Stimulated activated CD8-positive, alpha-beta memory T cell treated with anti-CD3 and anti-CD28 coated beads, Interleukin-2, amount 100 ng/mL, for 48 hours (primary cell): ENCODE data around the gene FRS2.

Source experiments
- DNase-seq, 2 donors: peaks; one replicate each; pipeline ENCODE4 v3.0.0-alpha.2; 2020; ENCODE audit warnings: low read depth in 2 of 2

FRS2 gene

DNA sequence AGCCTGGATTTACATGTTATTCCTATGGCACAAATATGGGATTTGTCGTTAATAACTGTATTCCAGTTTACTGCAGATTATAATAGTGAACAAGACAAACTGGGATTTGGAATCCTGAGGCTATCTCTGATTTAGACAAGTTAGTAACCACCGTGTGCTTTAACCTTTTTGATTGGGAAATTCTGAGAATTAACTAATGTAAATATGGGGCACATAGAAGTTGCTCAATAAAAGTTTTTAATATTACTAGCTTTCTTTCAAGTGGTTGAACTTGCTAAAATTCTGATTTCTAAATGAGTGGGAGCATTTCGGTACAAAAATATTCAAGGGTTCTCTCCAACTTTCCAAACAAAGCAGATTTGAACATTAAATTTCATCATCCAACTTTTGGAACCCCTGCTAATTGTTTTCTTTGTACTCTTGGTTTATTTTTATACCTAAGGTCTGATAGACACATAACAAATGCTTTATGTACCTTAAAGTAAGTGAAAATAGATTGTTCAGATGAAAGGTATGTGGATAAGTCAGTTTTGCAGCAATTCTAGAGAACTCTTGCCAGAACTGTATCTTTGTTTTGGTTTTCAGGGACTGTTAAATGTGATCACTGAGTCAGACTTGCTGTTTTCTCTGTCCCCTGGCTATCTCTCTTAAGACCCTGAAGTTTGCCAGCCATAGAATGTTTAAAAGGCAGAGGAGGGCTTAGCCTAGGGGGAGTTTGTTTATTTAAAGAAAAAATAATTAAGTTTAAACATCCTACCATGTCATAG is 57.5 kb downstream of the FRS2 start:
- DNase-seq, result no peak

DNA sequence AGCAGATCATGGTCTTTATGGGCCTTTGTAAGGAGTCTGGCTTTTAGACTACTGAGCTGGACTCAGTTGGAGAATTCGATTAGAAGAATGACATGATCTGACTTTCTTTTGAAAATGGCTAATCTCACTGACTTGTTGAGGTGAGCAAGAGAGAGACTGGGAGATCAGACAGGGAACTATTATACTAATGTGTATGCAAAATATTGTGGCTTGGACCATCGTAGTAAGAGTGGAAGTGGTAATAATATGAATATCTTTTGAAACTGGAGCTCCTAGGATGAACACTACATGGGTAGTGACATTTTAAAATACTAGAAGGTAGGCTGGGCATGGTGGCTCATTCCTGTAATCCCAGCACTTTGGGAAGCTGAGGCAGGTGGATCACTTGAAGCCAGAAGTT is 58.8 kb downstream of the FRS2 start:
- no peak for DNase-seq

DNA sequence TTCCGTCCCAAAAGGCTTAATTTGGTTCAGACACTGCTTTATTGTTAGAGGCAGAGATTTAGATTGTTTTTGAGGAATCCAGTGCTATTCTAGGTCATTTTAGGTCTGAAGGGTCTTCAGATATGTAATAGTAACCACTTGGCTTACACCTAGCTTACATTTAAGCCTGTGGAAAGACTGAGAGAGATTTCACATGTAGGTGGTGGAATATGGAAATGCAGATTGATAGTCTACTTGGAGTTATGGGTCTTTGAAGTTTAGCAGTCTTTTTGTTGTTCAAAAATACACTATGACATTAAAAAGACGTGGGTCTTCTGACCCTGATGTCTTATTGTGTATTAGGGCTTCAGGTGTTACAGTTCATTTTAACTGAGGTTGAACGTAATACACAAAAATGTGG is 63.7 kb downstream of the FRS2 start:
- DNase-seq, result no peak

DNA sequence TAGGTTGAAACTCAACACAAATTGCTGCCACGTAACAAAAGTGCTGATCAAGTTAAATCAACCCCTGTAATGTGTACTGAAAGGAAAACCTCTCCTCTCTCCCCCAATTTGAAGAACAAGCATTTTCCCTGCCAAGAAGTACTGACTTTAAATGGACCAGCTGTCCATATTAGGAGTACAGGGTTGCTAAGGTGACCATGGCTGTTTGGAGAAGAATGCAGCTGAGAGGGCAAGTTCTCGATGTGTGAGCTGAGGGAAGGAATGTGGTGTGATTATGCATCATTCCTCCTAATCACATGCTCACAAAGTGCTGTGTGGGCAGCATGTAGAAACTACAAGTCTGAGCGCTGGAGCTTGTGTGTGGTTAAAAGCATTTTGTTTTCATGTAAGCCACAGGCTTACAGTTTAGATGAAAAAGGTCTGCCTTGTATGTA is 64.2 kb downstream of the FRS2 start:
- peak; percentile 2 to 4 for DNase-seq

DNA sequence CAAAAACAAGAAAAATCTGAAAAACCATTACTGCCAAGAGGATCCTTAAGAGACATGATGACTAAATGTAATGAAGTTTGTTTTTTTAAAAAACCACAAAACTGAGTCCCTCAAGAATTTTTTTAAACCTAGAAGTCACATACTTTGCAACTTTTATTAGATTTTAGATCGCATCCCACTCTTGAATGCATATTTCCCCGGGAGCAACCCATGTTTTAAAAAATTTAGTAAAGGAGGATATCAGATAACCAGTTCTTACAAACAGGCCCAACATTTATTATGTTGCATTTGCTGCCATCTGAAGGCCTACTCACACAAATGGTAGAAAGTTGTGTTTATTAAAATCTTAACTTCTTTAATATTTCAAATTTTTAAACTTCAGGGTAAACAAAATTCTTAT is 70.8 kb downstream of the FRS2 start:
- DNase-seq, result no peak

DNA sequence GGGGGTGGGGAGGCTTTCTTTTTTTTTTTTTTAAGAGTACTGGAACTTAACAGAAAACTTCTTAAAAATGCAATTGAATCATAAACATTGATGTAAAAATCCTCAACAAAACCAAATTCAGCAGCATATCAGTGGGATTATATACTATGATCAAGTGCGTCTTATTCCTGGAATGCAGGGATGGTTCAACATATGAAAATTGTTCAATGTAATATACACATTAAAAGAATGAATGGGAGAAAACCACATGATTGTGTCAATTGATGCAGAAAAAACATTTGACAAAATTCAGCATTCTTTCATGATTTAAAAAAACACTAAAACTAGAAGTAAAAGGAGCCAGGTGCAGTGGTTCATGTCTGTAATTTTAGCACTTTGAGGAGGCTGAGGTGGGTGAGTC is 73.9 kb downstream of the FRS2 start:
- no peak for DNase-seq

DNA sequence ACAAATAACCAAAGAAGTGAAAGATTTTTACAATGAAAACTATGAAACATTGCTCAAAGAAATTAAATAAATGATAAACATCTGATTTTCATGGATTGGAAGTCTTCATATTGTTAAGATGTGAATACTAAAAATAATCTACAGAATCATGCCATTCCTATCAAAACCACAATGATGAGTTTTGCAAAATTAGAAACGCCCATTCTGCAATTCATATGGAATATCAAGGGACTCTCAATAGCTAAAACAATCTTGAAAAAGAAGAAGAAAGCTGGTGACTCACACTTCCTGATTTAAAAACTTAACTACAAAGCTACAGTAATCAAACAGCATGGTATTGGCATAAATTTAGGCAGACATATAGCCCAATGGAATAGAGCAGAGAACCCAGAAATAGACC is 74.9 kb downstream of the FRS2 start:
- no peak for DNase-seq

DNA sequence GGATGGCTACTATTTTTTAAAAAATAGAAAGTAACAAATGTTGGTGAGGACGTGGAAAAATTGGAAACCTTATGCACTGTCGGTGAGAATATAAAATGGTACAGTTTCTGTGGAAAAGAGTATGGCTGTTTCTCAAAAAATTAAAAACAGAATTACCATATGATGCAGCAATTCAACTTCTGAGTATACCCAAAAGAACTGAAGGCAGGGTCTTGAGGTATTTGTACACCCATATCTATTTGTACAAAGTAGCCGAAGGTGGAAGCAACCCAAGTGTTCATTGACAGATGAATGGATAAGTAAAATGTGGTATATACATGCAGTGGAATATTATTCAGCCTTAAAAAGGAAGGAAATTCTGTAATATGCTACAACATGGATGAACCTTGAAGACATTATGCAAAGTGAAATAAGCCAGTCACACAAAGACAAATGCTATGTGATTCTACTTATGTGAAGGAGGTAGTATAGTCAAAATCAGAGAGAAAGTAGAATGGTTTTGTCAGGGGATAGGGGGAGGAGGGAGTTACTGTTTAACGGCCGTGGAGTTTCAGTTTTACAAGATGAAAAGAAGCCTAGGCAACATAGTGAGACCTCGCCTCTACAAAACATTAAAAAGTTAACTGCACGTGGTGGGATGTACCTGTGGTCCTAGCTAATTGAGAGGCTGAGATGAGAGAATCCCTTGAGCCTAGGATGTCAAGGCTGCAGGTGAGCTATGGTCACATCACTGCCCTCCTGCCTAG is 76.7 kb downstream of the FRS2 start:
- no peak for DNase-seq

DNA sequence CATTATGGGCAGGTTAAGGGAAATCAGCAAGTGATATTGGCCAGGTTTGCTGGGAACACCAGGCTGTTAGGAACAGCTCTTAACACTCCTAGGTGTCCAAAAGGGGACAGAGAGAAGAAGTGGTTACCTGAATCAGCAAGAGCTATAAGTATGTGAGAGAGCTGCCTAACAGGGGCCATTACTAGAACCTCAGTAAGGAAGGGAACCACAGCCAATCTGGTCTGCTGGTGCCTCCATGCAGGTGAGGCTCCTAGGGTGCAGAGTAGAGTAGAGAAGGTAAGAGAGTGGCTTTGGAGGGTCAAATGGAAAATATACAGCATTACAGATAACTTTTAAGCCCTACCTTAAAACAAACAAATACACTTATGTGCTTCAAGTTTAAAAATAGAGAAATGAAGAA is 78.5 kb downstream of the FRS2 start:
- no peak for DNase-seq

DNA sequence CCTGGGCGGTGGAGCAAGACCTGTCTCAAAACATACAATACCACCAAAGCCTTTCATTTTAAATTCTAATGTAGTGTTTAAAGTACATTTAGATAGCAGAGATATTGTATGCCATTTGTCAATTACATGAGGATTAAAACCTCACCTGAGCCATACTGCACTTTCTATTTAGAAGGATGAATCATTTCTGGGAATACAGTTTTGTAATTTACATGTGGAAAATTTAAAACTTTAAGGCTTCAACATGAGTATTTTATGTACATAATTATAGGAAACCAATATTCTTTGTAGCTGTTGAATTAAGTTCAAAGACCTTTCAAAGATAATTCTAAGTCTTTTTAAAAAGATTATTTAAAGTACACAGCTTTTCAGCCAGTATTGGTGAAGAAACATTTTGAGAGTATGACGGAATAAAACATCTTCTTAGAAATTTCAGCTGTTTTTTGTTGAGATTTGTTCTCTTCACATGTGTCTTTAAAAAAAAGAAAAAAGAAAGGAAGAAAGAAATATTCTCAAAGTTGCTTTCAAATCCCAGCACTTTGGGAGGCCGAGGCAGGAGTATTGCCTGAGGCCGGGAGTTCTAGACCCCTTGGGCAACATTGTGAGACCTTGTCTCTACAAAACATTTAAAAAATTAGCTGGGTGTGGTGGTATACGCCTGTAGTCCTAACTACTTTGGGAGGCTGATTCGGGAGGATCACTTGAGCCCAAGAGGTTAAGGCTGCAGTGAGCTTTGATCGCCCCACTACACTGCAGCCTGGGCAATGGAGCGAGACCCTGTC is 80.6 kb downstream of the FRS2 start:
- no peak for DNase-seq

DNA sequence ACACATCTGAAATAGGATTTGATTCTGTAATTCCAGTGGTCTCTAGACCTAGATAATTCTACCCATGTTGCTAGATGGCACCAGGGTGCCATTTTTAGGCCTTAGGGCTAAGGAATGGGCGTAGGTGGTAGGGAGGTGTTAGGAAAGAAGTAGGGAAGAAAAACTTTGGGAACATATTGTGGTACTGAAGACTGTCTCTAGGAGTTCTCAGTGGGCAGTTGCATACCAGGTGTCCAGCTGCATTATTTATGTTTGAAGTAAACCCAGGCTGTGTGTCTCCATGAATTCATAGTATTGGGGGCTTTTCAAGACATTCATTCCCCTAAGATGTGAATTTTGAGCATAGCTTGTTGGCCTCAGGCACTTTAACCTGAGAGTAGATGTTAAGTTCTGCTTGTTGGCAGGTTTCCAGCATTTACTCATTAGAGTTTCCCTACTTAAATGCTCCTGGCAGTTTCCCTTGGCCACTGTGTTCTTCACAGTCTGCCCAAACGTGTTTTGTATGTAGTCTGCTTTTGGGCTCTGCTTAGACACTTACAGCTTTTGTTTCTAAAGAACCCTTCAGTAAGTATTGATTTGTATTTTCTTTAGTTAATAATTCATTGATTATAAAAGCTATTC is 83.5 kb downstream of the FRS2 start:
- no peak for DNase-seq

DNA sequence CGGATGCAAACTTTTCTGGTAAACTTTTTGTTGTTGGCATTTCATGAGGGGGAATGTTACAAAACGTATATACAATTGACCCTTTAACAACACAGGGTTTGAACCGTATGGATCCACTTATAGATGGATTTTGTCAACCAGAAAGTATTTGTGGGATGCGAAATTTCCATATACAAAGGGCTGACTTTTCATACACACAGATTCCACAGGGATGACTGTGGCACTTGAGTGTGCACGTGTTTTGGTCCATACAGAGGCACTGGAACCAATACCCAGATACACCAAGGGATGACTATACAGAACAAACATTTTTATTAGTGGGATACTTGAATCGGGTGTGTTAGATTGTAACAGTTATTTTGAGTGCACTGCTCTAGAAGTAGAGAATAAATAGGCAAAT is 85.3 kb downstream of the FRS2 start:
- no peak for DNase-seq

DNA sequence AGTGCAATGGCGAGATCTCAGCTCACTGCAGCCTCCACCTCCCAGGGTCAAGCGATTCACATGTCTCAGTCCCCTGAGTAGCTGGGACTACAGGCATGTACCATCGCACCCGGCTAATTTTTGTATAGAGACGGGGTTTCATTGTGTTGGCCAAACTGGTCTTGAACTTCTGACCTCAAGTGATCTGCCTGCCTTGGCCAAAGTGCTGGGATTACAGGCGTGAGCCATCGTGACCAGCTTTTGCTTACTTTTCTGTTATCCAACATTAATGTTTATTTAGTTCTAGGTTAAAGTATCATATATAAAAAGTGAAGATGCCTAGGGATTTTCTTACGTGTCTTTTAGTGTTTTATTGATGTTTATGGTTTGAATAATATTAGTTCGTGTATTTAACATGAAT is 86.2 kb downstream of the FRS2 start:
- DNase-seq, result no peak

DNA sequence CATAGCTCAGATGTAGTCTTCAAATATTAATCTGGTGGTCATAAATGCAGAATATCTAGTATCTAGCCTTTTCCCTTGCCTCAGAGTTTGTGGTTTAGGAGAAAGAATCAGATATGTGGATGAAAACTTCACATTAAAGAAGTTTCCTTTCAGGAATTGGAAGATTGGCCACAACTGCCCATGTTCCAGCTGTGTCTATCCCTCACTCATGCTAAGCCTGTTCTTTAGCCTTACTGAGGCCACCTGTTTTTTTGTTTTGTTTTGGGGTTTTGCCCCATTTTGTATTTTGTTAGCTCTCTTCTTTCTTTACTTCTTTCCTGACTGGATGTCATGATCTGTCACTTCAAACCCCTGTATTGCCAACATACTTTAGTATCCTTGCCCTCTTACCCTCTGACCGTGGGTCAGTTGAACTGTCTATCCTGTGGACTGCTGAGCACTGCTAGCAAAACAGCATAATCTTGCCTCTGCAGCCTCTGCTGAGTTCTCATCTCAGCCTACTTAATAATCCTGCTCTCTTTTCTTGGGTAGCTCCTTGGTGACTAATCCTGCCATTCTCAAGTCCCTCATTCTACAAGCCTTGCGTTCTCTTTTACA is 93.1 kb downstream of the FRS2 start:
- no peak for DNase-seq

DNA sequence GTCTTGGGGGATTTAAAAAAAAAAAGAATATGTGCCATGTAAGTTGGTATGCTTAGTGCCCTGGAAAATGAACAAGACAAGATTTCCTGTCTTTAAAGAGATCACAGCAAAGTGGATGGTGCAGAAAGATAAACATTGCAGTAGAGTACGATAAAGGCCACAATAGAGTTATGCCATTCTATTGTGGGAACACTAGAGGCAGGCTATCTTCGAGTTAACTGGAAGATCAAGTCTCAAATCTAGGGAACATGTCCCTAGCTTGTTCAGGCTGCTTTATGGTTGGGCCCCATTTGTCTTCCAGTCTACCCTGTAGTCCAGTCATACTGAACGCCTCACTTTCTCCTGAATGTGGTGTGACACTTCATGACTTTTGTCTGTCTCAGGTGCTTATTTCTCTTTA is 96.4 kb downstream of the FRS2 start:
- DNase-seq, result no peak

DNA sequence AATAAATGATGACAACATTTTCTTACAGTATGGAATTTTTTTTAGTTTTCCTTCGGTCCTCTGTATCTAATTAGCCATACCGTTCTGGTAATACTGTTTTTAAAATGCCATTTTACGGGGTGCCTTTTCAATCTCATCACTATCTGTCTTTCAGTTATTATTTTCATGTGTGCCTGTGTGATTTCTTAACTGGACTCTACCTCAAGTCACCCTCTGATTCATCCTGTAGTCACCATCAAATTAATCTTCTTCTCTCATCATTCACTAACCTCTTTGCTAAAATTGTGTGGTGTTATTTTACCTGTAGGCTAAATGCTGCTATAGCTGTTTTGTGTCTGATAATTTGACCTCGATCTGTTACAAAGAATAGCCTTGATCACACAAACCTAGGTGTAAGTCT is 99.0 kb downstream of the FRS2 start:
- DNase-seq, result no peak

DNA sequence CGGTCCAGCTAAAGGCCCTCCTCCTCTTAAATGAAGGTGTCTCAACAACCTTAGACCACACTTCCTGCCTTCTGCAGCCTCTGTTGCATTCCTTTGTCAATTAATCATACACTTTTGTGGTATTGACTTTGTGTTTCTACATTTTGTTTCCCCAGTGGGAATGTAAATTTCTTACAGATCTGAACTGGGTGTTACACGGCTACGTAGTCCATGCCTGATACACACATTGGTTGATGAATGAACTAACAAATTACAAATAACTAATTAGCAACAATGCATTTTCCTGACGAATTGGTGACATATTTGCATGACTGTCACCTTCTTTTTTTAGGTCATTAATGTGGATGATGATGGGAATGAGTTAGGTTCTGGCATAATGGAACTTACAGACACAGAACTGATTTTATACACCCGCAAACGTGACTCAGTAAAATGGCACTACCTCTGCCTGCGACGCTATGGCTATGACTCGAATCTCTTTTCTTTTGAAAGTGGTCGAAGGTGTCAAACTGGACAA is 99.9 kb downstream of the FRS2 start:
- DNase-seq, result no peak

DNA sequence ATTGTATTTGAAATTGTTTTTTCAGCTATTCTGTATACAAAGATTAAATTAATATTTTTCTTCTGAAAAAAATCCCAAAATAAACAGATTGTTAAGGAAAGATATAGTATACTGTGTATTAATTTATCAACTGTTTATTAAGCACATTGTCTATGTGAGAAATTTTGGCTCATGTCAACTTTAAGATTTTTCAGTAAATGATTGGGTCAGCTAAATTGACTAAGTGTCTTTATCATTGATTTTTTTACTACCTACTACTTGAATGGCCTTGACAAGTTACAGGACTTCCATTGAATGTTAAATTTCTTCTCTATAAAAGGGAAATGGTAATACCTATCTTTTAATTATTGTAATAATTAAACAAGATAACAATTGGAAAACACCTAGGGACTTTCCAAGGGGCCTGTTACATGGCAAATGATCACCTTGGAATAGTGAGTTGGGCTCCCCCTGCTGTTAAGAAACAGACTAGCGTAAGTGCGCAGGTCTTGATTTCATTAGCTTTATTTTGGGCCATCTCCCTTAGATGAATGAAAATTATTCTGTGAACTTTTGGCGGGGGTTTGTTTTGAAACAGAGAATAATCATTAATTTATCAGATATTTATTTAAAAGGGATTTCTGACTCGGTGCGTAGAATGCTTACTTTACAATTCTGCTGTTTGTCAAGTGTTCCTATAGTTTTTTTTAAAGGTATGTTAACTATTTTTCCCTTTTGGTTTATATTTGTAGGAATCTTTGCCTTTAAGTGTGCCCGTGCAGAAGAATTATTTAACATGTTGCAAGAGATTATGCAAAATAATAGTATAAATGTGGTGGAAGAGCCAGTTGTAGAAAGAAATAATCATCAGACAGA is 100.6 kb downstream of the FRS2 start:
- DNase-seq, result peak; percentile 7

DNA sequence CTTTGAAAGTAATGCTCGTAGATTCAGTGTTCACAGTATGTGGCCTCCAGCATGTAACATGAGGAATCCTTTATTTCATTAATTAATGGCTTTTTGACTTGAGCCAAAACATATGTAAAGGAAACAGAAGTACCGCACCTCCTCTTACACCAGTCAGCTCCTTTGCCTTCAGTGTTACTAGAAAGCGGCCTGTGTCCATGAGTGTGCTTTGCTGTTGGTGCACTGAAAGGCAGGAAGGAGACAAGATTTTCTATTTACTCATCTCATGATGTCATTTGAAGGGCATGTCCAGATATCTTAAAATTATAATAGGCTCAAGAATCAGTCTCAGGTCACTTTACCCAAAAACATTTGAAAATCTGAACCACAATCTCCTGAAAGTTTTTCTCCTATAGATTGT is 105.2 kb downstream of the FRS2 start:
- DNase-seq, result no peak

DNA sequence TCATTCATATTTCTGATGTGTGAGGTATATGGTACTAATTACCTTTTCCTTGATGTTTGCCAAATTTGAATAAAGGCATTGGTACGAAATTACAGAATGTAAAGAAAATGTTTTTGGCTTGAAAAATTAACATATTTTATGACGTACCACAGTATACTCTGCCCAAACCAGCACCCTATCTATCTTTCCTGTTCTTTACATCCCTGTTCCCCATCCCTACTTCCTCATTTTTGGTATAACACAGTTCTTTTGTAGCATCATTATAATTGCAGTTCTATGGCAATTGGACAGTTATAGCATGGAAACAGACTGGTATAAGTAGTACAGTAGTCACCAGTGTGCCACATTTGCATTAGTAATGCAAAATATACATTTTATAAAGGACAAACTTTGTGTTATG is 108.1 kb downstream of the FRS2 start:
- DNase-seq, result no peak

DNA sequence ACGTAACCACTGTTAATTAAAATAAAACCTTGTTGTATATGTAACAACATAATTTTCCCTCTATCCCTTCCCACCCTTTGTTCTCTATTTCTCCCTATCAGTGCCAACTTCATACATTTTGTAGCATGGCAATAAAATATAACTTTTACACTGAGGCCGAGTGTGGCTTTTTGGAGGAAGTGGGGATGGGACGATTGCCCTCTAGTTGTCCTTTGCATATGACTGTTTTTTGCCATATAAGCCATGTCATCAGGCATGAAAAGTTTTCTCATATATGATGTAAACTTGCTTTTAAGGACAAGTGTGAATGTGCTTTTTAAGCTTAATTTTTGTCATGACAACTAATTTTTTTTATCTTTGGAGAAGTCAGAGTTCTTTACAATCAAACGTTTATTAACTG is 108.8 kb downstream of the FRS2 start:
- no peak for DNase-seq
